ENCODE results near the gene TUFM. TPM values are rescaled to one million over a fixed set of nuclear protein-coding genes. Genes with fewer than 3 reads are reported as not detected.
A peak's percentile ranks its signal among the peaks of the same experiment; 100 is the strongest.

Gene TUFM
- total and polyA plus RNA-seq, 10 donors = 76.3 to 194 (median 117) TPM

- intact Hi-C loops (cut with DNase I; ENCODE audit: low total_unique reads) = no loop called here
- 1 to 2% (median 2%) methylated on average over 18 to 66 of the region's 66 CpGs for WGBS, 5 donors
- peaks cover 0 to 11% (median 0%) of the 10 kb centered on the region in 6 donors for H3K36me3 ChIP-seq
- H3K27ac ChIP-seq = peak overlapping the region in 4 of 8 donors; percentile 34 to 61 (median 53)
- peak; percentile 94 for DNase-seq
- peaks cover 6 to 27% (median 19%) of the 10 kb centered on the region in 6 donors for H3K4me1 ChIP-seq
- peaks cover 0 to 34% (median 0%) of the 10 kb centered on the region in 7 donors for H3K27me3 ChIP-seq (replicated peaks in 1 of 7)
- peak overlapping the region; percentile 62 to 87 (median 76) for H3K4me3 ChIP-seq
- no peaks in the 10 kb centered on the region for H3K9me3 ChIP-seq
- TF ChIP-seq CTCF (IDR thresholded peaks at IDR 0.05 in 8 of 11, conservative IDR thresholded peaks at IDR 0.05 in 3 of 11) (peak in 8 of 11 experiments; percentile 32 to 71 (median 51)), POLR2AphosphoS5 (IDR thresholded peaks at IDR 0.05) (peak; percentile 43 to 67 (median 61)), POLR2A (IDR thresholded peaks at IDR 0.05) (no peak)
These were observed 33.9 kb upstream of the TUFM start for GRCh38 chr16:28879841-28880588.

GRCh38 chr16:28879261-28879840 lies 33.2 kb upstream of the TUFM start:
- H3K27ac ChIP-seq = peak overlapping the region in 4 of 8 donors; percentile 34 to 61 (median 53)
- H3K4me1 ChIP-seq = peaks cover 6 to 27% (median 19%) of the 10 kb centered on the region in 6 donors
- no peak for DNase-seq
- no peak for TF ChIP-seq POLR2A (IDR thresholded peaks at IDR 0.05)
- no peak for TF ChIP-seq POLR2AphosphoS5 (IDR thresholded peaks at IDR 0.05)
- no peak for TF ChIP-seq CTCF (IDR thresholded peaks at IDR 0.05 in 8 of 11, conservative IDR thresholded peaks at IDR 0.05 in 3 of 11)
- peak overlapping the region; percentile 62 to 87 (median 76) for H3K4me3 ChIP-seq
- H3K9me3 ChIP-seq = no peaks in the 10 kb centered on the region
- H3K36me3 ChIP-seq = peaks cover 0 to 16% (median 2%) of the 10 kb centered on the region in 6 donors
- peaks cover 0 to 34% (median 0%) of the 10 kb centered on the region in 7 donors for H3K27me3 ChIP-seq (replicated peaks in 1 of 7)
- intact Hi-C loops (cut with DNase I; ENCODE audit: low total_unique reads) = no loop called here
- WGBS, 5 donors = 2 to 5% (median 3%) methylated on average over 24 to 27 of the region's 27 CpGs

GRCh38 chr16:28878083-28878926 lies 32.2 kb upstream of the TUFM start, which contains the start of gene ATP2A1:
TSS of gene ATP2A1 (plus strand) at chr16:28878488. CDS start at chr16:28878672, 184 bp downstream.
- TF ChIP-seq POLR2AphosphoS5 (IDR thresholded peaks at IDR 0.05) = no peak
- no peak for TF ChIP-seq CTCF (IDR thresholded peaks at IDR 0.05 in 8 of 11, conservative IDR thresholded peaks at IDR 0.05 in 3 of 11)
- TF ChIP-seq POLR2A (IDR thresholded peaks at IDR 0.05) = no peak
- WGBS, 5 donors = 76 to 90% (median 81%) methylated on average over 24 to 25 of the region's 25 CpGs
- intact Hi-C loops (cut with DNase I; ENCODE audit: low total_unique reads) = no loop called here
- peaks cover 6 to 27% (median 19%) of the 10 kb centered on the region in 6 donors for H3K4me1 ChIP-seq
- H3K27ac ChIP-seq = peak within 1 kb of the TSS in 1 of 8 donors; percentile 61
- no peaks in the 10 kb centered on the region for H3K9me3 ChIP-seq
- no peak for DNase-seq
- peaks cover 0 to 30% (median 0%) of the 10 kb centered on the region in 7 donors for H3K27me3 ChIP-seq (replicated peaks in 1 of 7)
- peaks cover 0 to 27% (median 8%) of the 10 kb centered on the region in 6 donors for H3K36me3 ChIP-seq
- peak within 1 kb of the TSS; percentile 62 to 87 (median 76) for H3K4me3 ChIP-seq
